ENCODE data around the gene ITM2C.

Gene ITM2C

GRCh38 chr2:230847883-230848388 is 16.8 kb upstream of the ITM2C start:
- Histone ChIP-seq H3K36me3 (ENCODE audit: insufficient read depth, low read length) (no peaks in the 10 kb centered on the region), H3K4me2 (ENCODE audit: low read depth, low read length, poor library complexity, severe bottlenecking) (no peak overlapping the region), H3K9me2 (replicated peaks; ENCODE audit: low read depth, low read length) (no peaks in the 10 kb centered on the region), H3K79me2 (ENCODE audit: insufficient read depth, low read length) (no peaks in the 10 kb centered on the region), H3F3A (ENCODE audit: low read depth) (no peaks in the 10 kb centered on the region), H2AFZ (ENCODE audit: low read length) (no peak overlapping the region), H4K20me1 (ENCODE audit: insufficient read depth, low read length, poor library complexity, severe bottlenecking) (no peaks in the 10 kb centered on the region), H3K4me3 (ENCODE audit: low read length, poor library complexity, severe bottlenecking) (no peak overlapping the region), H3K27me3 (ENCODE audit: insufficient read depth, low read length, poor library complexity, severe bottlenecking) (no peaks in the 10 kb centered on the region), H3K9me3 (ENCODE audit: insufficient read depth, low read depth, low read length) (no peaks in the 10 kb centered on the region), H3K4me1 (ENCODE audit: insufficient read depth, low read length, poor library complexity, severe bottlenecking) (no peaks in the 10 kb centered on the region), H3K9ac (ENCODE audit: low read depth, low read length, poor library complexity, severe bottlenecking) (no peak overlapping the region)
- TF ChIP-seq EZH2phosphoT487 (IDR thresholded peaks at IDR 0.05; ENCODE audit: borderline replicate concordance) (no peak), CTCF (conservative IDR thresholded peaks at IDR 0.05; ENCODE audit: low read length) (peak; percentile 69)

- Histone ChIP-seq H4K20me1 (ENCODE audit: insufficient read depth, low read length, poor library complexity, severe bottlenecking) (no peaks in the 10 kb centered on the region), H3K79me2 (ENCODE audit: insufficient read depth, low read length) (no peaks in the 10 kb centered on the region), H3K36me3 (ENCODE audit: insufficient read depth, low read length) (no peaks in the 10 kb centered on the region), H3K4me2 (ENCODE audit: low read depth, low read length, poor library complexity, severe bottlenecking) (no peak overlapping the region), H3K27me3 (ENCODE audit: insufficient read depth, low read length, poor library complexity, severe bottlenecking) (no peaks in the 10 kb centered on the region), H3K9me2 (replicated peaks; ENCODE audit: low read depth, low read length) (no peaks in the 10 kb centered on the region), H3K4me1 (ENCODE audit: insufficient read depth, low read length, poor library complexity, severe bottlenecking) (no peaks in the 10 kb centered on the region), H3K4me3 (ENCODE audit: low read length, poor library complexity, severe bottlenecking) (no peak overlapping the region), H2AFZ (ENCODE audit: low read length) (no peak overlapping the region), H3F3A (ENCODE audit: low read depth) (no peaks in the 10 kb centered on the region), H3K9me3 (ENCODE audit: insufficient read depth, low read depth, low read length) (no peaks in the 10 kb centered on the region), H3K9ac (ENCODE audit: low read depth, low read length, poor library complexity, severe bottlenecking) (no peak overlapping the region)
- TF ChIP-seq CTCF (conservative IDR thresholded peaks at IDR 0.05; ENCODE audit: low read length) (peak; percentile 55), EZH2phosphoT487 (IDR thresholded peaks at IDR 0.05; ENCODE audit: borderline replicate concordance) (no peak)
These were observed 14.9 kb upstream of the ITM2C start for GRCh38 chr2:230849633-230850357.

- Histone ChIP-seq H3K4me1 (ENCODE audit: insufficient read depth, low read length, poor library complexity, severe bottlenecking) (no peaks in the 10 kb centered on the region), H3K79me2 (ENCODE audit: insufficient read depth, low read length) (no peaks in the 10 kb centered on the region), H3K9me3 (ENCODE audit: insufficient read depth, low read depth, low read length) (no peaks in the 10 kb centered on the region), H2AFZ (ENCODE audit: low read length) (no peak overlapping the region), H3K9me2 (replicated peaks; ENCODE audit: low read depth, low read length) (no peaks in the 10 kb centered on the region), H3K4me3 (ENCODE audit: low read length, poor library complexity, severe bottlenecking) (no peak overlapping the region), H3K9ac (ENCODE audit: low read depth, low read length, poor library complexity, severe bottlenecking) (no peak overlapping the region), H3K36me3 (ENCODE audit: insufficient read depth, low read length) (no peaks in the 10 kb centered on the region), H3K27me3 (ENCODE audit: insufficient read depth, low read length, poor library complexity, severe bottlenecking) (no peaks in the 10 kb centered on the region), H3F3A (ENCODE audit: low read depth) (no peaks in the 10 kb centered on the region), H3K4me2 (ENCODE audit: low read depth, low read length, poor library complexity, severe bottlenecking) (no peak overlapping the region), H4K20me1 (ENCODE audit: insufficient read depth, low read length, poor library complexity, severe bottlenecking) (no peaks in the 10 kb centered on the region)
- TF ChIP-seq EZH2phosphoT487 (IDR thresholded peaks at IDR 0.05; ENCODE audit: borderline replicate concordance) (no peak), CTCF (conservative IDR thresholded peaks at IDR 0.05; ENCODE audit: low read length) (no peak)
These were observed 14.4 kb upstream of the ITM2C start for GRCh38 chr2:230850358-230850658.
